HG03135 (cell line): ENCODE measurements around the gene C1orf35.

Experiments used
- ATAC-seq: cut with Tn5 transposase; IDR thresholded peaks from one replicate; pipeline ENCODE4 v1.9.1; 2021; ENCODE audit warnings: mild to moderate bottlenecking, moderate library complexity; ENCODE audit not compliant: unreplicated experiment

C1orf35 gene

GRCh38 chr1:228082214-228082917, 20.8 kb downstream of the C1orf35 start, which contains the start of gene ARF1:
Gene ARF1, plus strand, starts transcription at chr1:228082708. Its CDS starts 14,407 bp downstream, at chr1:228097115.
- peak; percentile 72 for ATAC-seq

GRCh38 chr1:228081578-228082213, 21.4 kb downstream of the C1orf35 start:
- ATAC-seq = peak; percentile 26

GRCh38 chr1:228081144-228081543, 22.0 kb downstream of the C1orf35 start:
- ATAC-seq = no peak

GRCh38 chr1:228079601-228080263, 23.4 kb downstream of the C1orf35 start:
- no peak for ATAC-seq

- ATAC-seq = no peak
Measured at GRCh38 chr1:228079013-228079412, 24.1 kb downstream of the C1orf35 start.

- ATAC-seq = no peak
Measured at GRCh38 chr1:228077565-228078330, 25.4 kb downstream of the C1orf35 start.

GRCh38 chr1:228076796-228077430, 26.2 kb downstream of the C1orf35 start:
- ATAC-seq = no peak

GRCh38 chr1:228075801-228076271, 27.3 kb downstream of the C1orf35 start:
- ATAC-seq = no peak

GRCh38 chr1:228074954-228075730, 28.0 kb downstream of the C1orf35 start:
- ATAC-seq = no peak

GRCh38 chr1:228073857-228074545, 29.1 kb downstream of the C1orf35 start:
- no peak for ATAC-seq

GRCh38 chr1:228073061-228073856, 29.9 kb downstream of the C1orf35 start:
- no peak for ATAC-seq

- ATAC-seq = no peak
Measured at GRCh38 chr1:228072658-228073043, 30.5 kb downstream of the C1orf35 start.

GRCh38 chr1:228071839-228072657, 31.1 kb downstream of the C1orf35 start:
- no peak for ATAC-seq

GRCh38 chr1:228070851-228071250, 32.3 kb downstream of the C1orf35 start:
- no peak for ATAC-seq

- no peak for ATAC-seq
Measured at GRCh38 chr1:228070173-228070572, 33.0 kb downstream of the C1orf35 start.

- ATAC-seq = no peak
Measured at GRCh38 chr1:228068359-228068758, 34.8 kb downstream of the C1orf35 start.

- no peak for ATAC-seq
Measured at GRCh38 chr1:228066891-228067654, 36.1 kb downstream of the C1orf35 start.
